ENCODE results near the gene TMEM120B.

TMEM120B gene

GRCh38 chr12:121762269-121762668 is 49.7 kb downstream of the TMEM120B start:
- TF ChIP-seq, protein P1, sequence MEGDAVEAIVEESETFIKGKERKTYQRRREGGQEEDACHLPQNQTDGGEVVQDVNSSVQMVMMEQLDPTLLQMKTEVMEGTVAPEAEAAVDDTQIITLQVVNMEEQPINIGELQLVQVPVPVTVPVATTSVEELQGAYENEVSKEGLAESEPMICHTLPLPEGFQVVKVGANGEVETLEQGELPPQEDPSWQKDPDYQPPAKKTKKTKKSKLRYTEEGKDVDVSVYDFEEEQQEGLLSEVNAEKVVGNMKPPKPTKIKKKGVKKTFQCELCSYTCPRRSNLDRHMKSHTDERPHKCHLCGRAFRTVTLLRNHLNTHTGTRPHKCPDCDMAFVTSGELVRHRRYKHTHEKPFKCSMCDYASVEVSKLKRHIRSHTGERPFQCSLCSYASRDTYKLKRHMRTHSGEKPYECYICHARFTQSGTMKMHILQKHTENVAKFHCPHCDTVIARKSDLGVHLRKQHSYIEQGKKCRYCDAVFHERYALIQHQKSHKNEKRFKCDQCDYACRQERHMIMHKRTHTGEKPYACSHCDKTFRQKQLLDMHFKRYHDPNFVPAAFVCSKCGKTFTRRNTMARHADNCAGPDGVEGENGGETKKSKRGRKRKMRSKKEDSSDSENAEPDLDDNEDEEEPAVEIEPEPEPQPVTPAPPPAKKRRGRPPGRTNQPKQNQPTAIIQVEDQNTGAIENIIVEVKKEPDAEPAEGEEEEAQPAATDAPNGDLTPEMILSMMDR (IDR thresholded peaks at IDR 0.05; ENCODE audit: low read depth, low read length) = no peak
- no peak for DNase-seq (ENCODE audit: extremely low read depth, low read depth)

- DNase-seq (ENCODE audit: extremely low read depth, low read depth) = no peak
- TF ChIP-seq, protein P1 (IDR thresholded peaks at IDR 0.05; ENCODE audit: low read depth, low read length) = no peak
Observed at GRCh38 chr12:121764808-121765207, 52.3 kb downstream of the TMEM120B start.

DNA sequence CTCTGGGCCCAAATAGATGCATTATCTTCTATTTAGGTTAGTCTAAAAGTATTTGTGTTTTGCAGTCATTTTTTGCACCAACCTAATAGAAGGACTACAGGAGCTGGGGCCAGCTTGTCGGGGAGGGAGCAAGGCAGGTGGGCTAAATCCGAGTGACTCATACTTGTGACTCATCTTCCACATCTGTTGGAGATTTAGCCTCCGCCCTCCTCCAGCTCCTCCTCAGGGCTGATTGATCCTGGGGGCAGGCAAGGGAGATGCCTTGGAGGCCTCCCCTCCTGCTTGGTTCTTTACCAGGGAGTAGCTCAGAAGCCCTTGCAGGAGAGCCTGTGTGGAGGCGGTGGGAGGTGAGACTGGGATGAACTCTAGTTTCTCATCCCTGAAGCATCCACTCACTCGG is 53.0 kb downstream of the TMEM120B start:
- TF ChIP-seq, protein P1 (IDR thresholded peaks at IDR 0.05; ENCODE audit: low read depth, low read length) = no peak
- DNase-seq (ENCODE audit: extremely low read depth, low read depth) = peak; percentile 67

DNA sequence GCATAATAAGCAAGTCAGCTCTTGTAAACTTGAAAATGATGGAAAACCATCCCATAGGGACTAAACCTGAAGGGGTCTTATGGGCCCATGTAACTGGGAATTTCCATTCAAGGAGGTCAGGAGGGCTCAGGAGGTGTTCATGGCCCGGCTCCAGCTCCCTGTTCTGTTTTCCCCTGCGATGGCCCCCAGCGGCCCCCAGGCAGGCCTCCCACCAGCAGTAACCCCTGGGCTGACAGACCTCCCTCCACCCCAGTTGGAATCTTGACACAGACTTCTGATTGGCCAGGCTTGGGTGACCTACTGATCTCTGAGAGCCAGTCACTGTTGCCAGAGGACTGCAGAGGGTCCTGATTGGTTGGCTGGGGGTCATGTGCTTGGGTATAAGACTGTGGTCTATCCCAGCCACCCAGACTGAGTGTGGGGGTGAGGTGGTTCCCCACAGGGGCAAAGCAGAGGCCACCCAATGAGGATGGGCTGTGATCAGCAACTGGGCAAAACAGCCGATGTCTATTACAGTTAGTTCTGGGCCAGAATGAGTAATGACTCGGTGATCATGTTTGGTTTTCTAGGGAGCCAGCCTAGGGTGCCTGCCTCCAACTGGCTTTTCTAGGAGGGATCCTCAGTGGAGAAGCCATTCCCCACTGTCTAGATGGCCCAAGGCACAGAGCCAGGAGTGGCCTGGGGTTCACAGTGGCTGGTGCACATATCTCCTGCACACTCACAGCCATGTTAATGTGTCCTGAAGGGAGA is 53.9 kb downstream of the TMEM120B start:
- TF ChIP-seq, protein P1 (IDR thresholded peaks at IDR 0.05; ENCODE audit: low read depth, low read length) = no peak
- DNase-seq (ENCODE audit: extremely low read depth, low read depth) = no peak

DNA sequence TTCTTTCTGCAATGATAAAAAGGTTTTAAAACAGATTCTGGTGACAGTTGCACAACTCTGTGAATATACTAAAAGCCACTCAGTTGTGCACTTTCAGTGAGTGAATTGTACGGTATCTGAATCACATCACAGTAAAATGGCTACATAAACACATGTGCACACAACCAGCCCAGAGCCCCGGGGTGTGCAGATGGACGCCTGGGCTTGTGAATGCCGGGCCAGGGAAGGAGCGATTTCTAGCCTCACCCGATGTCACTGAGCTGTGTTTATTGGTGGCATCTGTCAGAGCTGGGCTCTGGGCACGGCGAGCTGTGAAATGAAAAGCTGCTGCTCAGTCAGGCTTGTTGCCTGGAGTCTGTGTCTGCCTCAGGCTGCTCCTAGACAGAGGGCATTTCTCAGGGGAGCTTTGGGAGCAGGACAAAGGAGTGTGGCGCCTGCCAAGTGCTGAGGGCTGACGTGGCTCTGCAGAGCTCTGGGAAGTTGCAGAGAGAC is 55.0 kb downstream of the TMEM120B start:
- DNase-seq (ENCODE audit: extremely low read depth, low read depth) = no peak
- TF ChIP-seq, protein P1 (IDR thresholded peaks at IDR 0.05; ENCODE audit: low read depth, low read length) = no peak

DNA sequence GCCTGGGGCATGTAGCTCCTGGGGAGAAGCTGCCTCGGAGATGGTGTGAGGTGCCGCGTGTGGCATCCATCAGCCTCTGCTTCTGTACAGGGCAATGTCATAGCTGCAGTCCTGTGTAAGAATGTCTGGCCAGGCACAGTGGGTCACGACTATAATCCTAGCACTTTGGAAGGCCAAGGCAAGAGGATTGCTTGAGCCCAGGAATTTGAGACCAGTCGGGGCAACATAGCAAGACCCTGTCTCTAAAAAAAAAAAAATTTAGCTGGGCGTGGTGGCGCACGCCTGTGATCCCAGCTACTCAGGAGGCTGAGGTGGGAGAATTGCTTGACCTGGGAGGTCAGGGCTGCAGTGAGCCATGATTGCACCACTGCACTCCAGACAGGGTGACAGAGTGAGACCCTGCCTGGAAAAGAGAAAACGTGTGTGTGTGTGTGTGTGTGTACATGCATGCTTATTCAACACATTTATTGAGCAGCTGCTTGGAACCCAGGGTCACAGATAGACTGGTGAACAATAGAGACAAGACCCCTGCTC is 56.8 kb downstream of the TMEM120B start:
- no peak for DNase-seq (ENCODE audit: extremely low read depth, low read depth)
- TF ChIP-seq, protein P1 (IDR thresholded peaks at IDR 0.05; ENCODE audit: low read depth, low read length) = no peak

DNA sequence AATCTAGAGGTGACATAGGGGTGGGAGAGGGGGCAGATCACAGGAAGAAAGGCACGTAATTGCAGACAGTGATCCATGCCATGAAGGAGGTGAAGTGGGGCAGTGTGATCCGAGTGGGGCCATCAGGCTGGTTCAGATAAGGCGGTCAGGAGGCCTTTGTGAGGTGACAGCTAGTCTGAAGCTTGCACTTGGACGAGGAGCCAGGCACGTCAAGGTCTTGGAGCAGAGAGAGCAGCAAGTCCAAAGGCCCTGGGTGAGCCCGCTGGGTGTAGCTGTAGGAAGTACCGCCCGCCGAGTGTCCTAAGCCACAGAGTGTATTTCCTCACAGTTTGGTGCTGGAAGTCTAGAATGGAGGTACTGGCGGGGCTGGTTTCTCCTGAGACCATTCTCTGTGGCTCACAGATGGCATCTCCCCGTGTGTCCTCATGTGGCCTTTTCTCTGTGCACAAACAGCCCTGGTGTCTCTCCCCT is 57.3 kb downstream of the TMEM120B start:
- no peak for DNase-seq (ENCODE audit: extremely low read depth, low read depth)
- TF ChIP-seq, protein P1 (IDR thresholded peaks at IDR 0.05; ENCODE audit: low read depth, low read length) = no peak

Measured in AG09319 (cell line).